Sigmoid colon (tissue), 7 donors: ENCODE data around the gene SLC22A3. TPM values are rescaled to one million over a fixed set of nuclear protein-coding genes. Genes with fewer than 3 reads are reported as not detected.

Source experiments
- DNase-seq: peaks from one replicate; pipeline ENCODE4 v3.0.0-alpha.2; 2019
- H3K27ac ChIP-seq, 4 donors: fragments of 200-600 bp; sonication (generic); one replicate each; pipeline ENCODE4 v1.5.1; 2016 to 2019; ENCODE audit warnings: mild to moderate bottlenecking in 1 of 4
- H3K27me3 ChIP-seq, 3 donors: fragments of 200-600 bp; sonication (generic); one replicate each; pipeline ENCODE4 v1.5.1; 2019; ENCODE audit warnings: mild to moderate bottlenecking in 1 of 3
- H3K36me3 ChIP-seq, 4 donors: fragments of 200-600 bp; sonication (generic); one replicate each; pipeline ENCODE4 v1.5.1; 2016 to 2019
- H3K4me1 ChIP-seq, 4 donors: fragments of 200-600 bp; sonication (generic); one replicate each; pipeline ENCODE4 v1.5.1; 2017 to 2019
- H3K4me3 ChIP-seq, 4 donors: fragments of 200-600 bp; sonication (generic); one replicate each; pipeline ENCODE4 v1.5.1; 2017 to 2019; ENCODE audit warnings: mild to moderate bottlenecking in 2 of 4, moderate library complexity in 1 of 4
- H3K9me3 ChIP-seq, 4 donors: fragments of 200-600 bp in 3 of 4; sonication (generic) in 3 of 4; one replicate each; pipeline versions ENCODE4 v1.5.1 to v1.6.1; 2013 to 2019
- CTCF ChIP-seq, 4 experiments: fragments of 450-650 bp in 3 of 4; fragments of 200-600 bp in 1 of 4; IDR thresholded peaks; one replicate each; pipeline ENCODE4 v1.5.1; 2016 to 2019; ENCODE audit warnings: antibody characterized with exemption in 4 of 4, mild to moderate bottlenecking in 3 of 4, moderate library complexity in 2 of 4
- EP300 ChIP-seq, 4 donors: sonication (generic); formaldehyde crosslinking; IDR thresholded peaks; one replicate each; pipeline ENCODE4 v1.6.1; 2017; ENCODE audit warnings: antibody characterized with exemption in 4 of 4
- POLR2A ChIP-seq, 2 donors: fragments of 450-650 bp; IDR thresholded peaks; one replicate each; pipeline ENCODE4 v1.6.1; 2016; ENCODE audit warnings: antibody characterized with exemption in 2 of 2, mild to moderate bottlenecking in 2 of 2, moderate library complexity in 2 of 2
- POLR2AphosphoS5 ChIP-seq, 4 donors: sonication (generic); formaldehyde crosslinking; IDR thresholded peaks; one replicate each; pipeline ENCODE4 v1.6.1; 2017; ENCODE audit warnings: antibody characterized with exemption in 4 of 4
- WGBS, 2 donors: extraction: QIAGEN DNeasy Blood & Tissue Kit; methylation state at CpG; one replicate each; pipeline ENCODE4 v1.1.7; 2013; 5-methylcytosine and 5-hydroxymethylcytosine counted together
- intact Hi-C: fragments of 100-400 bp; cut with DNase I; formaldehyde crosslinking; loops from one replicate; pipeline ENCODE4 v1.15.1; 2023
- polyA plus RNA-seq, 3 donors: library from polyadenylated mRNA; stranded (reverse); fragments of 200-250 nt; gene quantifications; one replicate each; pipeline ENCODE4 v1.2.3, GENCODE V29; 2013
- total RNA-seq, 4 donors: library from RNA; depleted of rRNA; stranded (reverse); fragments of >200 nt; gene quantifications; one replicate each; pipeline ENCODE4 v1.1.0, GENCODE V29; 2016
- donor health status: healthy with polysubstance abuse.
- donor health status: Bipolar disorder and iron deficiency.
- donor health status: healthy.

Gene SLC22A3
- total and polyA plus RNA-seq, 7 donors, result 0.23 to 26.3 (median 13.6) TPM

DNA sequence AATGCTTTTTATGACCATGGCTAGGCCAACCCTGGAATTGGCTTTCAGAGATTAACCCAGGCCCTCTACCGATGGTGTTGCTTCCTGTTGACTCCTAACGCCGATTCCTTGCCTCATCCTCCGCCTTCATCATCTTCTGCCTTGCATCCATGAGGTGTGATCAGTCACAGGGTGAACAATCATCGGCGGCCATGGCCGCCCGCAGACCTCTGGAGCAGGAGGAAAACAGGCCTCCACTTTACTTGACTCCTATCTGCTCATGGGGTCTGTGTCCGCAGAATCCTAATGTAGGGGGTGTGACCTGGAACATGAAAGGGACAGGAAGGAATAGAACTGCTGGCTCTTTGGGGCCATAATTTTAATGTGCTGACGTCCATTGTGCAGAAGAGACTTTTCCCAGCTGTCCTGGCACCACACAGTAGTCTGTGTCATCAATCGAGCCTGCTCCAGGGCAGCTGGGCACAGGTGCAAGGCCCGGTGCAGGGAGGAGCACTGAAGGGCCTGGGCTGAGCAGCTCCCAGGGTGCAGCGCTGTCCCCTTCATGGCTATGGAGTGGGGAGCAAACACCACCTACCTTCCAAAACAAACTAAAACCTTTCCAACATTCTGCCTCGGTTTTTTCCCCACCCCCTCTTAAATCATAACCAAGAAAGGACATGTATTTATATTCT is 8.0 kb downstream of the SLC22A3 start:
- intact Hi-C loops, result no loop called here
- Histone ChIP-seq H3K27ac (no peak overlapping the region), H3K4me1 (peaks cover 0 to 18% (median 7%) of the 10 kb centered on the region in 4 donors), H3K27me3 (no peaks in the 10 kb centered on the region), H3K36me3 (no peaks in the 10 kb centered on the region), H3K4me3 (no peak overlapping the region), H3K9me3 (no peaks in the 10 kb centered on the region)
- no peak for DNase-seq
- 84 to 86% methylated on average over 14 of the region's 14 CpGs for WGBS, 2 donors
- TF ChIP-seq CTCF (IDR thresholded peaks at IDR 0.05) (no peak), EP300 (IDR thresholded peaks at IDR 0.05) (no peak)

DNA sequence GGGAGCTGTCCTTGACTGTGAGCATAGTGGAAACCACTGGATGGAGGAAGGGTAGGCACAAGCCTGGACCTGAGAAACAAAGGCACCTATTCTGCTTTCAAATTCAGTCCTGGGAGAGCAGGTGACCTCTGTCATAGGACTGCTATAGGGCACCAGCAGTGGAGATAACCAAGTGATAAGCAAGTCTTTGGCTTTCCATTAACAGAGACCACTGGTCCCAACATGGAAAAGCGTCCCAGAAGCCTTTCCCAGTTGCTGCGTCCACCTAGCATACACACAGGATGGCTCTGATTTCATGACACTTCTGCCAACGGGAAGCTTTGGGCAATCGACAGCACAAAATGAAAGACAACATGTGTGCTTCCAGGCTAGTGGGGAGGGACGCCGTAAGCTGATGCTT is 8.9 kb downstream of the SLC22A3 start:
- 91 to 93% methylated on average over 6 of the region's 6 CpGs for WGBS, 2 donors

DNA sequence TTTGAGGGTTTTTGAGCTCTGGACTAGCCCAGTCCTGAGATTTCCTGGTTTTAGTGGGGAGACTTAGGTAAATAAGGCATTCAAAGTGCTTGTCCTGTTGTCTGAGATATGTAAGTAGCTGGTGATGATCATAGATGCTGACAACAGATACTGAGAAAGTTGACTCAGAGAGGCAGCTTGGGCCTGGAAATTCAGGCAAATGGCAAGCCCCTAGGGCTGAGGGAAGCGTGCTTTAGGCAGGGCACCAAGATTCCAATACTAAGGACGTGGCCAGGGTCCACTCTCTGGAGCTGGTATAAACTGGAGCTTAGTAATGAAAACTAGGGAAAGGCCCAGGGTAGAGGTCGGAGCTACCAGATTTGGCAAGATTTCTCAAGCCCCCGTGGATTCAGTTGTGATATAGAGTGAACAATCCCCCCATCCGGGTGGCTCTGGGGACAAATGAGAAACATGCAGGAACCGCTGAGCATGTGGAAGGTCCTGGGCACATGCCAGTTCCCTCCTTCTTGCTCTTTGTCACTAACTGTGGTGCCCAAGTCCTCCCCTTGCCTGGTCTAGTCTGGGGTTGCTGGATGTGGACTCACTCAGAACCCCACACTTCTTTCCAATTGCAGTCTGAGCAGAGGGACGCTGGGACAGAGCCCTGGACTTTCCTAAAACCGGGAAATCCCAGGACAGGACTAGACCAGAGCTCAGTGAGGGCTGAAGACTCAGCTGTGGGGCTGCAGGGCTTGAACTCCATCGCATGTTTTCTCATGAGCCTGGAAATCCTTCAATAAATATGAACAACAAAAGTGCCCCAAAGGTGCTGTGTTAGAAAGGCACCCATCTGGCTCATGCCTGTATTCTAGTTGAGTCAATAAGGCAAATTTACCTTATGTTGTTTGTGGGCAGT is 10.3 kb downstream of the SLC22A3 start:
- no peak for DNase-seq
- Histone ChIP-seq H3K9me3 (no peaks in the 10 kb centered on the region), H3K4me1 (peaks cover 0 to 14% (median 6%) of the 10 kb centered on the region in 4 donors), H3K4me3 (no peak overlapping the region), H3K27ac (no peak overlapping the region), H3K36me3 (no peaks in the 10 kb centered on the region), H3K27me3 (no peaks in the 10 kb centered on the region)
- TF ChIP-seq POLR2AphosphoS5 (IDR thresholded peaks at IDR 0.05) (no peak), POLR2A (IDR thresholded peaks at IDR 0.05) (no peak), EP300 (IDR thresholded peaks at IDR 0.05) (no peak), CTCF (IDR thresholded peaks at IDR 0.05) (no peak)
- intact Hi-C loops, result no loop called here
- 82 to 87% methylated on average over 9 of the region's 9 CpGs for WGBS, 2 donors

More for the DNA sequence above, 8.9 kb downstream of the SLC22A3 start:
- Histone ChIP-seq H3K27me3 (no peaks in the 10 kb centered on the region), H3K27ac (no peak overlapping the region), H3K9me3 (no peaks in the 10 kb centered on the region), H3K36me3 (no peaks in the 10 kb centered on the region), H3K4me3 (no peak overlapping the region), H3K4me1 (peaks cover 0 to 18% (median 7%) of the 10 kb centered on the region in 4 donors)
- intact Hi-C loops, result no loop called here
- TF ChIP-seq POLR2A (IDR thresholded peaks at IDR 0.05), result no peak
- no peak for TF ChIP-seq POLR2AphosphoS5 (IDR thresholded peaks at IDR 0.05)
- TF ChIP-seq EP300 (IDR thresholded peaks at IDR 0.05), result no peak
- no peak for TF ChIP-seq CTCF (IDR thresholded peaks at IDR 0.05)
- no peak for DNase-seq

GRCh38 chr6:160360955-160361354 is 12.8 kb downstream of the SLC22A3 start:
- no peaks in the 10 kb centered on the region for H3K9me3 ChIP-seq
- no peak for TF ChIP-seq POLR2A (IDR thresholded peaks at IDR 0.05)
- TF ChIP-seq POLR2AphosphoS5 (IDR thresholded peaks at IDR 0.05), result no peak
- TF ChIP-seq EP300 (IDR thresholded peaks at IDR 0.05), result no peak
- TF ChIP-seq CTCF (IDR thresholded peaks at IDR 0.05), result no peak
- peaks cover 0 to 13% (median 6%) of the 10 kb centered on the region in 4 donors for H3K4me1 ChIP-seq

More at GRCh38 chr6:160360955-160361354, 12.8 kb downstream of the SLC22A3 start:
- no peak for DNase-seq
- intact Hi-C loops, result no loop called here
- Histone ChIP-seq H3K27me3 (no peaks in the 10 kb centered on the region), H3K36me3 (no peaks in the 10 kb centered on the region), H3K27ac (no peak overlapping the region), H3K4me3 (no peak overlapping the region)
